ENCODE data around the gene DYNLT4. TPM values are rescaled to one million over a fixed set of nuclear protein-coding genes. Genes with fewer than 3 reads are reported as not detected.
"Not testable (repeated sequence)": the region's sequence is repeated elsewhere in the genome, so short reads cannot be mapped to it uniquely, and the experiment has no call there.

Gene DYNLT4
- total and polyA plus RNA-seq, 2 experiments from 2014 or later = 0.59 TPM; not detected in 1

GRCh38 chr1:44812822-44813543 lies 5.8 kb upstream of the DYNLT4 start:
- H3K4me2 ChIP-seq (ENCODE audit: unreplicated experiment) = peak overlapping the region; percentile 38
- DNase-seq = no peak
- peaks cover 6% of the 10 kb centered on the region; the same call in 1 of the 2 replicates for H3K36me3 ChIP-seq (ENCODE audit: low read depth)
- H3K4me3 ChIP-seq = no peak overlapping the region
- no peaks in the 10 kb centered on the region for H3K9me2 ChIP-seq (ENCODE audit: insufficient read depth)
- in situ Hi-C loops (cut with MboI) = no loop called here
- no peak overlapping the region for H3K9ac ChIP-seq
- H2AFZ ChIP-seq = no peak overlapping the region
- no peaks in the 10 kb centered on the region for H3K9me3 ChIP-seq (ENCODE audit: low read depth)
- TF ChIP-seq EZH2phosphoT487 (IDR thresholded peaks at IDR 0.05; ENCODE audit: insufficient read depth, low read depth) = no peak
- no peak for TF ChIP-seq EZH2 (IDR thresholded peaks at IDR 0.05; ENCODE audit: insufficient read depth, poor library complexity, severe bottlenecking)
- H3K79me2 ChIP-seq (ENCODE audit: insufficient read depth) = peaks cover 27% of the 10 kb centered on the region
- H4K20me1 ChIP-seq (ENCODE audit: insufficient read depth) = no peaks in the 10 kb centered on the region
- peak overlapping the region; percentile 57; the same call in 1 of the 2 replicates for H3K27ac ChIP-seq
- H3K4me1 ChIP-seq (ENCODE audit: insufficient read depth) = peaks cover 62% of the 10 kb centered on the region
- H3K27me3 ChIP-seq (replicated peaks; ENCODE audit: insufficient read depth) = no peaks in the 10 kb centered on the region
- H3F3A ChIP-seq (ENCODE audit: insufficient read depth) = peaks cover 70% of the 10 kb centered on the region
- 83 to 86% methylated on average over 40 to 48 of the region's 48 CpGs for WGBS, 2 experiments (ENCODE audit: low coverage in 1 of 2, low lambda C conversion rate in 2 of 2, missing lambda C conversion rate in 2 of 2)

GRCh38 chr1:44811234-44811633 lies 4.1 kb upstream of the DYNLT4 start:
- in situ Hi-C loops (cut with MboI) = no loop called here
- Histone ChIP-seq H3K9me3 (ENCODE audit: low read depth) (no peaks in the 10 kb centered on the region), H3K4me3 (0 out of 2 replicates have a peak overlapping the region, but pooled peaks have one; percentile 13), H3K9me2 (ENCODE audit: insufficient read depth) (no peaks in the 10 kb centered on the region), H2AFZ (no peak overlapping the region), H3K4me2 (ENCODE audit: unreplicated experiment) (peak overlapping the region; percentile 92), H3F3A (ENCODE audit: insufficient read depth) (peaks cover 68% of the 10 kb centered on the region), H3K27ac (peak overlapping the region; percentile 100), H3K27me3 (replicated peaks; ENCODE audit: insufficient read depth) (no peaks in the 10 kb centered on the region), H3K36me3 (ENCODE audit: low read depth) (peaks cover 6% of the 10 kb centered on the region; the same call in 1 of the 2 replicates), H3K9ac (peak overlapping the region; percentile 97), H3K4me1 (ENCODE audit: insufficient read depth) (peaks cover 73% of the 10 kb centered on the region), H4K20me1 (ENCODE audit: insufficient read depth) (no peaks in the 10 kb centered on the region), H3K79me2 (ENCODE audit: insufficient read depth) (peaks cover 27% of the 10 kb centered on the region)
- DNase-seq = no peak
- TF ChIP-seq EZH2 (IDR thresholded peaks at IDR 0.05; ENCODE audit: insufficient read depth, poor library complexity, severe bottlenecking) (no peak), EZH2phosphoT487 (IDR thresholded peaks at IDR 0.05; ENCODE audit: insufficient read depth, low read depth) (no peak)
- WGBS, 2 experiments (ENCODE audit: low coverage in 1 of 2, low lambda C conversion rate in 2 of 2, missing lambda C conversion rate in 2 of 2) = 43% methylated on average over 8 of the region's 8 CpGs

- H3K9ac ChIP-seq = peak overlapping the region; percentile 97
- in situ Hi-C loops (cut with MboI) = not testable (repeated sequence)
- H3K4me1 ChIP-seq (ENCODE audit: insufficient read depth) = peaks cover 73% of the 10 kb centered on the region
These were observed 3.6 kb upstream of the DYNLT4 start for GRCh38 chr1:44810762-44811105.

GRCh38 chr1:44810101-44810761 lies 3.1 kb upstream of the DYNLT4 start:
- WGBS, 2 experiments (ENCODE audit: low coverage in 1 of 2, low lambda C conversion rate in 2 of 2, missing lambda C conversion rate in 2 of 2) = 36 to 37% methylated on average over 12 of the region's 12 CpGs
- no peak for DNase-seq
- Histone ChIP-seq H3F3A (ENCODE audit: insufficient read depth) (peaks cover 69% of the 10 kb centered on the region), H3K27me3 (replicated peaks; ENCODE audit: insufficient read depth) (no peaks in the 10 kb centered on the region), H3K9me2 (ENCODE audit: insufficient read depth) (no peaks in the 10 kb centered on the region), H3K4me1 (ENCODE audit: insufficient read depth) (peaks cover 68% of the 10 kb centered on the region), H3K27ac (peak overlapping the region; percentile 100), H3K4me3 (peak overlapping the region; percentile 72), H4K20me1 (ENCODE audit: insufficient read depth) (no peaks in the 10 kb centered on the region), H3K9me3 (ENCODE audit: low read depth) (no peaks in the 10 kb centered on the region), H3K4me2 (ENCODE audit: unreplicated experiment) (peak overlapping the region; percentile 92), H3K36me3 (ENCODE audit: low read depth) (no peaks in the 10 kb centered on the region; the same call in 1 of the 2 replicates), H3K79me2 (ENCODE audit: insufficient read depth) (peaks cover 33% of the 10 kb centered on the region), H2AFZ (no peak overlapping the region), H3K9ac (peak overlapping the region; percentile 97)
- TF ChIP-seq EZH2 (IDR thresholded peaks at IDR 0.05; ENCODE audit: insufficient read depth, poor library complexity, severe bottlenecking) (no peak), EZH2phosphoT487 (IDR thresholded peaks at IDR 0.05; ENCODE audit: insufficient read depth, low read depth) (no peak)
- in situ Hi-C loops (cut with MboI) = no loop called here

More at GRCh38 chr1:44810762-44811105, 3.6 kb upstream of the DYNLT4 start:
- Histone ChIP-seq H3K27ac (peak overlapping the region; percentile 100), H3K4me3 (0 out of 2 replicates have a peak overlapping the region, but pooled peaks have one; percentile 13), H3F3A (ENCODE audit: insufficient read depth) (peaks cover 68% of the 10 kb centered on the region), H3K79me2 (ENCODE audit: insufficient read depth) (peaks cover 28% of the 10 kb centered on the region), H3K4me2 (ENCODE audit: unreplicated experiment) (peak overlapping the region; percentile 92)
- not testable (repeated sequence) for H3K9me2 ChIP-seq (ENCODE audit: insufficient read depth); H3K36me3 ChIP-seq (ENCODE audit: low read depth); H3K9me3 ChIP-seq (ENCODE audit: low read depth); DNase-seq; H3K27me3 ChIP-seq (replicated peaks; ENCODE audit: insufficient read depth); H4K20me1 ChIP-seq (ENCODE audit: insufficient read depth); H2AFZ ChIP-seq
- WGBS, 2 experiments (ENCODE audit: low coverage in 1 of 2, low lambda C conversion rate in 2 of 2, missing lambda C conversion rate in 2 of 2) = 82 to 86% methylated on average over 4 of the region's 4 CpGs

Data from GM23248 (cell line).